Fibroblast of skin of back (primary cell): Measurements from ENCODE around the gene CAD.
"Not testable (repeated sequence)": the region's sequence is repeated elsewhere in the genome, so short reads cannot be mapped to it uniquely, and the experiment has no call there.

ENCODE experiments used
- DNase-seq: peaks from one replicate; pipeline ENCODE4 v3.0.0-alpha.2; 2013

The CAD gene

GRCh38 chr2:27256855-27257454 lies 39.8 kb downstream of the CAD start:
- DNase-seq, result no peak

- DNase-seq, result no peak
These were observed 40.9 kb downstream of the CAD start for GRCh38 chr2:27258051-27258450.

GRCh38 chr2:27261241-27261925 lies 44.2 kb downstream of the CAD start:
- no peak for DNase-seq

- DNase-seq, result no peak
These were observed 44.7 kb downstream of the CAD start for GRCh38 chr2:27261926-27262298.

- DNase-seq, result peak; percentile 29
These were observed 45.5 kb downstream of the CAD start, which contains the start of gene SLC30A3 for GRCh38 chr2:27262379-27263286. SLC30A3 (minus strand) TSS chr2:27263047; CDS start chr2:27262906, 141 bp downstream.

- no peak for DNase-seq
These were observed 46.4 kb downstream of the CAD start for GRCh38 chr2:27263287-27264252.

GRCh38 chr2:27264253-27264752 lies 47.1 kb downstream of the CAD start:
- no peak for DNase-seq

- peak; percentile 67 for DNase-seq
These were observed 47.8 kb downstream of the CAD start for GRCh38 chr2:27264753-27265535.

- DNase-seq, result no peak
These were observed 48.3 kb downstream of the CAD start for GRCh38 chr2:27265536-27265870.

- not testable (repeated sequence) for DNase-seq
These were observed 51.1 kb downstream of the CAD start for GRCh38 chr2:27268296-27268695.

GRCh38 chr2:27270131-27270530 lies 53.0 kb downstream of the CAD start:
- no peak for DNase-seq

GRCh38 chr2:27270670-27271069 lies 53.5 kb downstream of the CAD start:
- DNase-seq, result no peak

- no peak for DNase-seq
These were observed 54.6 kb downstream of the CAD start for GRCh38 chr2:27271631-27272340.

- not testable (repeated sequence) for DNase-seq
These were observed 55.7 kb downstream of the CAD start for GRCh38 chr2:27272537-27273522.

GRCh38 chr2:27275211-27276150 lies 58.3 kb downstream of the CAD start, which contains the start of gene DNAJC5G:
DNAJC5G (plus strand) TSS chr2:27275433; CDS start chr2:27276729, 1,296 bp downstream.
- no peak for DNase-seq

GRCh38 chr2:27278010-27278409 lies 60.8 kb downstream of the CAD start:
- no peak for DNase-seq

GRCh38 chr2:27280826-27281225 lies 63.7 kb downstream of the CAD start:
- no peak for DNase-seq

GRCh38 chr2:27281442-27281841 lies 64.3 kb downstream of the CAD start:
- DNase-seq, result no peak
